CD4-positive, alpha-beta T cell treated with Interleukin-2 at 100 ng/mL for 4 hours (primary cell): Measurements from ENCODE around the gene TMEM240.
"Not testable (repeated sequence)": the region's sequence is repeated elsewhere in the genome, so short reads cannot be mapped to it uniquely, and the experiment has no call there.

Experiments
- DNase-seq: peaks from one replicate; pipeline ENCODE4 v3.0.0-alpha.2; 2020; ENCODE audit warnings: low spot score

TMEM240 gene

GRCh38 chr1:1524750-1525383, 15.6 kb downstream of the TMEM240 start:
- DNase-seq = not testable (repeated sequence)

- not testable (repeated sequence) for DNase-seq
Measured at GRCh38 chr1:1523651-1524050, 16.8 kb downstream of the TMEM240 start.

GRCh38 chr1:1523226-1523625, 17.2 kb downstream of the TMEM240 start:
- DNase-seq = not testable (repeated sequence)

GRCh38 chr1:1522536-1522935, 17.9 kb downstream of the TMEM240 start:
- not testable (repeated sequence) for DNase-seq

- DNase-seq = no peak
Measured at GRCh38 chr1:1521331-1521730, 19.1 kb downstream of the TMEM240 start.

- not testable (repeated sequence) for DNase-seq
Measured at GRCh38 chr1:1519805-1520505, 20.5 kb downstream of the TMEM240 start.

- DNase-seq = not testable (repeated sequence)
Measured at GRCh38 chr1:1518621-1519007, 21.8 kb downstream of the TMEM240 start.

- no peak for DNase-seq
Measured at GRCh38 chr1:1517973-1518620, 22.3 kb downstream of the TMEM240 start.

- not testable (repeated sequence) for DNase-seq
Measured at GRCh38 chr1:1516923-1517322, 23.5 kb downstream of the TMEM240 start.

GRCh38 chr1:1514376-1514775, 26.0 kb downstream of the TMEM240 start:
- not testable (repeated sequence) for DNase-seq

GRCh38 chr1:1513675-1514074, 26.7 kb downstream of the TMEM240 start:
- not testable (repeated sequence) for DNase-seq

- DNase-seq = not testable (repeated sequence)
Measured at GRCh38 chr1:1512425-1512824, 28.0 kb downstream of the TMEM240 start.

GRCh38 chr1:1511533-1512285, 28.7 kb downstream of the TMEM240 start, which contains the start of gene ATAD3A:
TSS of gene ATAD3A (plus strand) at chr1:1512162. CDS start at chr1:1512269, 107 bp downstream.
- peak; percentile 96 for DNase-seq

- DNase-seq = no peak
Measured at GRCh38 chr1:1510912-1511532, 29.4 kb downstream of the TMEM240 start.

- DNase-seq = not testable (repeated sequence)
Measured at GRCh38 chr1:1509465-1509850, 31.0 kb downstream of the TMEM240 start.

- DNase-seq = not testable (repeated sequence)
Measured at GRCh38 chr1:1508775-1509464, 31.5 kb downstream of the TMEM240 start.

GRCh38 chr1:1507305-1507704, 33.1 kb downstream of the TMEM240 start:
- no peak for DNase-seq

GRCh38 chr1:1505801-1506200, 34.6 kb downstream of the TMEM240 start:
- not testable (repeated sequence) for DNase-seq

GRCh38 chr1:1505366-1505798, 35.0 kb downstream of the TMEM240 start:
- not testable (repeated sequence) for DNase-seq

GRCh38 chr1:1504777-1505365, 35.6 kb downstream of the TMEM240 start:
- peak; percentile 79 for DNase-seq
